ENCODE data around the gene SUGCT. TPM values are rescaled to one million over a fixed set of nuclear protein-coding genes. Genes with fewer than 3 reads are reported as not detected.

The SUGCT gene
- total and polyA plus RNA-seq, 12 donors, result 8.4 to 96.4 (median 25.5) TPM

DNA sequence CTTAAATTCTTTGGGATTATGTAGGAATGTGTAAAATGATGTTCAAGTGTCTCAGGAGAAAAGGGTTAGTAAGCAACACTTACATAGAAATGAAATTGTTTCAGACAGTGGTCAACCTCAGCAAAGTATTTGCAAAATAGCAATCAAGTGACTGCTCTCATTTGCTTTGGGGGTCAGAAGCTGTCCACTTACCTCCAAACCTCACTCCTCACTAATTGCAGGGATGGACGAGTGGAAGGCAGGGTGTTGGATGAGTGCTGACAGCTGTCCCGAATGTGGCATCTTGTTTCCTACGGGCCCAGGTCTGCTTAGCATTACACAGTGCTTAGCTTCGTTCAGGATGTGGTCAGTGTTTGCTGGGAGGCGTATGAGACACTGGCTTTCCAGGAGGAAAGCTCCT is 437.0 kb downstream of the SUGCT start:
- Histone ChIP-seq H3K4me1 (replicated peaks in 1 of 2) (no peaks in the 10 kb centered on the region), H3K9me3 (replicated peaks in 1 of 3) (no peaks in the 10 kb centered on the region), H3K27me3 (no peaks in the 10 kb centered on the region), H3K36me3 (replicated peaks in 1 of 2) (no peaks in the 10 kb centered on the region), H3K4me3 (no peak overlapping the region), H3K27ac (no peak overlapping the region)
- no peak for DNase-seq
- intact Hi-C loops (cut with DNase I), result no loop called here
- no peak for TF ChIP-seq POLR2A (IDR thresholded peaks at IDR 0.05)
- TF ChIP-seq, protein P1, sequence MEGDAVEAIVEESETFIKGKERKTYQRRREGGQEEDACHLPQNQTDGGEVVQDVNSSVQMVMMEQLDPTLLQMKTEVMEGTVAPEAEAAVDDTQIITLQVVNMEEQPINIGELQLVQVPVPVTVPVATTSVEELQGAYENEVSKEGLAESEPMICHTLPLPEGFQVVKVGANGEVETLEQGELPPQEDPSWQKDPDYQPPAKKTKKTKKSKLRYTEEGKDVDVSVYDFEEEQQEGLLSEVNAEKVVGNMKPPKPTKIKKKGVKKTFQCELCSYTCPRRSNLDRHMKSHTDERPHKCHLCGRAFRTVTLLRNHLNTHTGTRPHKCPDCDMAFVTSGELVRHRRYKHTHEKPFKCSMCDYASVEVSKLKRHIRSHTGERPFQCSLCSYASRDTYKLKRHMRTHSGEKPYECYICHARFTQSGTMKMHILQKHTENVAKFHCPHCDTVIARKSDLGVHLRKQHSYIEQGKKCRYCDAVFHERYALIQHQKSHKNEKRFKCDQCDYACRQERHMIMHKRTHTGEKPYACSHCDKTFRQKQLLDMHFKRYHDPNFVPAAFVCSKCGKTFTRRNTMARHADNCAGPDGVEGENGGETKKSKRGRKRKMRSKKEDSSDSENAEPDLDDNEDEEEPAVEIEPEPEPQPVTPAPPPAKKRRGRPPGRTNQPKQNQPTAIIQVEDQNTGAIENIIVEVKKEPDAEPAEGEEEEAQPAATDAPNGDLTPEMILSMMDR (IDR thresholded peaks at IDR 0.05), result no peak
- WGBS, 4 donors, result 85 to 89% (median 87%) methylated on average over 5 of the region's 5 CpGs

DNA sequence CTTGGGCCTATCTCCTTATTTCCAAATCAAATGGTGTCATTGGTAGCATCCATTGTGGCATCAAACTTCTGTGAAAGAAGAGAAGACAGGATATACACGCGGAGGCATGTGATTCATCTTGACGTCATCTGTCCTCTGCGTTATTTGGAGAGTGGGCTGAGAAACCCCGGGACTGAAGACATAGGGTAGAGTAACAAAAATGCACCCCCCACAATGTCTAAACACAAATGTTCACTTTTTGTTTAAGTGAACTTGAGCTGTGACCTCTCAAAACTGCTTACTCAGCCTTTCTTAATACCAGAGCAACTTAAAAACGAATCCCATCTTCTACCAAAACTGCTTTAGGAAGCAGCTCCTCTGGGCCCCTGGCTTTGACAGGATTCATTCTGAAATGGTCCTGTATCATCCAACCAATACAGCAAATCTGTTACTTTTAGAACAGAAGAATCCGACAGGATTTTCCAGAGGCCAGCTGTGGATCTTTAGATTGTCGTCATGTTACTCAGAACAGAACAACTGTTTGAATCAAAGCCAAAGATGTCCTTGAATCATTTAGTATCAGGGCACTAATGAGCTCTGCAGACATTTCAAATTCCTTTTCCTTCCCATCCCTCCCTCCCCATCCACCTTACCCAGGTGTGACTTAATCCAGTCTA is 438.1 kb downstream of the SUGCT start:
- no peak overlapping the region for H3K4me3 ChIP-seq
- TF ChIP-seq, protein P1 (IDR thresholded peaks at IDR 0.05), result no peak
- TF ChIP-seq POLR2A (IDR thresholded peaks at IDR 0.05), result no peak
- no peak overlapping the region for H3K27ac ChIP-seq
- no peaks in the 10 kb centered on the region for H3K9me3 ChIP-seq (replicated peaks in 1 of 3)
- 67 to 72% (median 69%) methylated on average over 8 of the region's 8 CpGs for WGBS, 4 donors
- H3K4me1 ChIP-seq (replicated peaks in 1 of 2), result no peaks in the 10 kb centered on the region
- DNase-seq, result no peak
- no peaks in the 10 kb centered on the region for H3K36me3 ChIP-seq (replicated peaks in 1 of 2)
- intact Hi-C loops (cut with DNase I), result no loop called here
- H3K27me3 ChIP-seq, result no peaks in the 10 kb centered on the region

DNA sequence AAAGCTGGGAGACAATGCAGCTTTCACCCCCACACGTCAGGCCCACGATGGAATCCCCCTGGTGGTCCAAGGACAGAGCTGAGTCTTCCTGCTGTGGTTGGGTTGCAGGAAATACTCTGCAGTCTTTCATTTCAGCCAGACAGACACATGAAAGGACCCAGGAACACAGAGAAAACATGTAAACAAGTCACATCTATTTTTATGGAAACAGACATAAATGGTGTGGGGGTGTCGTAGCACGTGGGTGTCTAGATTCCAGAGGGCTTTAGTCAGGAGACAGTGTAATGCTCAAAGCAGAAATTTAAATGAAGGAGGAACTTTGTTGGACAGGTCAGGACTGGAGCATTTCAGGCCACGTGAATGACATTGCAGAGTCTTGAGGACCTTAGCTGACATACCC is 444.6 kb downstream of the SUGCT start:
- Histone ChIP-seq H3K9me3 (replicated peaks in 1 of 3) (no peaks in the 10 kb centered on the region), H3K4me3 (no peak overlapping the region), H3K4me1 (replicated peaks in 1 of 2) (no peaks in the 10 kb centered on the region), H3K27me3 (no peaks in the 10 kb centered on the region), H3K27ac (no peak overlapping the region), H3K36me3 (replicated peaks in 1 of 2) (no peaks in the 10 kb centered on the region)
- 62 to 83% (median 69%) methylated on average over 5 of the region's 5 CpGs for WGBS, 4 donors
- no peak for DNase-seq
- intact Hi-C loops (cut with DNase I), result no loop called here
- TF ChIP-seq, protein P1 (IDR thresholded peaks at IDR 0.05), result no peak
- TF ChIP-seq POLR2A (IDR thresholded peaks at IDR 0.05), result no peak

DNA sequence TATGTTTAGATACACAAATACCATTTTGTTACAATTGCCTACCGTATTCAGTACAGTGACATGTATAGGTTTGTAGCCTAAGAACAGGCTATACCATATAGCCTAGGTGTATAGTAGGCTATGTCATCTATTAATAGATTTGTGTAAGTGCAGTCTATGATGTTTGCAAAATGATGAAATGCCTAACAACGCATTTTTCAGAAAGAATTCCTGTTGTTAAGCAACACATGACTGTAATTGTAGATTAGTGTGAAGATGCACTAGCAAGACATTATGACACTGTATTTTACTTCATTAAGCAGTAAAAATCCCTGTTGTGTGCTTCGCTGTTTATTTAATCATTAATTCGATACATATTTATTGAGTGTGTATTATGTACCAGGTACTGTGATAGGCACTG is 446.0 kb downstream of the SUGCT start:
- intact Hi-C loops (cut with DNase I), result no loop called here
- no peaks in the 10 kb centered on the region for H3K36me3 ChIP-seq (replicated peaks in 1 of 2)
- no peak for DNase-seq
- no peak for TF ChIP-seq POLR2A (IDR thresholded peaks at IDR 0.05)
- TF ChIP-seq, protein P1 (IDR thresholded peaks at IDR 0.05), result no peak
- WGBS, 4 donors, result 89 to 94% (median 92%) methylated on average over 4 of the region's 4 CpGs
- no peak overlapping the region for H3K4me3 ChIP-seq
- H3K9me3 ChIP-seq (replicated peaks in 1 of 3), result no peaks in the 10 kb centered on the region
- no peaks in the 10 kb centered on the region for H3K27me3 ChIP-seq
- H3K27ac ChIP-seq, result no peak overlapping the region
- H3K4me1 ChIP-seq (replicated peaks in 1 of 2), result no peaks in the 10 kb centered on the region
